RKO (cell line): ENCODE data around the gene MAP9.
A peak's percentile ranks its signal among the peaks of the same experiment; 100 is the strongest.
"Not testable (repeated sequence)": the region's sequence is repeated elsewhere in the genome, so short reads cannot be mapped to it uniquely, and the experiment has no call there.

ENCODE experiments used
- DNase-seq: peaks from one replicate; pipeline ENCODE4 v3.0.0-alpha.2; 2016; ENCODE audit warnings: low spot score

MAP9 gene

GRCh38 chr4:155342142-155342541, 34.6 kb downstream of the MAP9 start:
- DNase-seq: peak; percentile 34

GRCh38 chr4:155339999-155340398, 36.8 kb downstream of the MAP9 start:
- no peak for DNase-seq

GRCh38 chr4:155339588-155339987, 37.2 kb downstream of the MAP9 start:
- DNase-seq: no peak

- no peak for DNase-seq
Measured at GRCh38 chr4:155338196-155338595, 38.6 kb downstream of the MAP9 start.

- DNase-seq: no peak
Measured at GRCh38 chr4:155336242-155336641, 40.5 kb downstream of the MAP9 start.

- no peak for DNase-seq
Measured at GRCh38 chr4:155331478-155331877, 45.3 kb downstream of the MAP9 start.

- no peak for DNase-seq
Measured at GRCh38 chr4:155322782-155323181, 54.0 kb downstream of the MAP9 start.

GRCh38 chr4:155321006-155321405, 55.8 kb downstream of the MAP9 start:
- DNase-seq: no peak

- DNase-seq: no peak
Measured at GRCh38 chr4:155319516-155319915, 57.2 kb downstream of the MAP9 start.

GRCh38 chr4:155312027-155312426, 64.7 kb downstream of the MAP9 start:
- DNase-seq: not testable (repeated sequence)

GRCh38 chr4:155307731-155308277, 69.0 kb downstream of the MAP9 start:
- DNase-seq: no peak

GRCh38 chr4:155305619-155306018, 71.1 kb downstream of the MAP9 start:
- no peak for DNase-seq

GRCh38 chr4:155304375-155304774, 72.4 kb downstream of the MAP9 start:
- DNase-seq: no peak

- DNase-seq: no peak
Measured at GRCh38 chr4:155299103-155299502, 77.7 kb downstream of the MAP9 start.
